HepG2 (cell line): ENCODE data around the gene ZNF132. TPM values are rescaled to one million over a fixed set of nuclear protein-coding genes. Genes with fewer than 3 reads are reported as not detected.
A peak's percentile ranks its signal among the peaks of the same experiment; 100 is the strongest.

Experiments
- BRCA1 ChIP-seq: sonication (generic); formaldehyde crosslinking; IDR thresholded peaks from 2 replicates; pipeline ENCODE4 v1.4.0; 2020; ENCODE audit warnings: missing genetic modification reagents
- CHCHD3 ChIP-seq: sonication (generic); formaldehyde crosslinking; IDR thresholded peaks from 2 replicates; pipeline ENCODE4 v1.8.0; 2022; ENCODE audit warnings: mild to moderate bottlenecking, missing genetic modification reagents, moderate library complexity
- EED ChIP-seq: sonication (generic); formaldehyde crosslinking; IDR thresholded peaks from 2 replicates; pipeline ENCODE4 v1.5.0; 2020; ENCODE audit warnings: mild to moderate bottlenecking, missing genetic modification reagents
- FOXK1 ChIP-seq: sonication (generic); formaldehyde crosslinking; IDR thresholded peaks from 2 replicates; pipeline ENCODE4 v1.4.0; 2020; ENCODE audit warnings: low read depth, missing genetic modification reagents, borderline replicate concordance
- FOXP1 ChIP-seq, 2 experiments: fragments of 450-650 bp in 1 of 2; IDR thresholded peaks; 2 replicates each; pipeline ENCODE4 v1.6.1; 2017 to 2018; ENCODE audit warnings: antibody characterized with exemption in 1 of 2
- GLI4 ChIP-seq: sonication (generic); formaldehyde crosslinking; IDR thresholded peaks from 2 replicates; pipeline ENCODE4 v1.5.1; 2020; ENCODE audit warnings: missing genetic modification reagents, mild to moderate bottlenecking, moderate library complexity, borderline replicate concordance
- MTA1 ChIP-seq: sonication (generic); formaldehyde crosslinking; IDR thresholded peaks from 2 replicates; pipeline ENCODE4 v1.4.0; 2020; ENCODE audit warnings: missing genetic modification reagents, mild to moderate bottlenecking, borderline replicate concordance
- SNAPC2 ChIP-seq: sonication (generic); formaldehyde crosslinking; IDR thresholded peaks from 2 replicates; pipeline ENCODE4 v1.8.1; 2022; ENCODE audit warnings: mild to moderate bottlenecking, missing genetic modification reagents
- SUZ12 ChIP-seq: fragments of 150-350 bp; IDR thresholded peaks from 2 replicates; pipeline ENCODE4 v1.6.1; 2014; ENCODE audit warnings: low read depth, low read length
- TEAD3 ChIP-seq: optimal IDR thresholded peaks from 2 replicates; pipeline ENCODE3; 2016; ENCODE audit warnings: borderline replicate concordance
- ZNF616 ChIP-seq: sonication (generic); formaldehyde crosslinking; IDR thresholded peaks from 2 replicates; pipeline ENCODE4 v1.5.0; 2020; ENCODE audit warnings: low read depth, mild to moderate bottlenecking, missing genetic modification reagents
- ZNF816 ChIP-seq: sonication (generic); formaldehyde crosslinking; IDR thresholded peaks from 2 replicates; pipeline ENCODE4 v1.8.0; 2022; ENCODE audit warnings: missing genetic modification reagents, mild to moderate bottlenecking, borderline replicate concordance
- polyA plus RNA-seq, 8 experiments: library from polyadenylated mRNA; depleted of rRNA in 3 of 8; stranded (reverse) in 7 of 8; unstranded in 1 of 8; fragments of >200 nt; fragmentation: Illumina TruSeq in 4 of 8; extraction: Trizol in 4 of 8; gene quantifications; 2 replicates each; pipeline versions ENCODE4 v1.2.1 to v1.2.3, GENCODE V29; 2011 to 2016; ENCODE audit warnings: low read depth in 4 of 8, missing spikeins in 1 of 8, mixed read lengths in 1 of 8; ENCODE audit not compliant: insufficient read depth in 1 of 8
- total RNA-seq, 5 experiments: library from RNA; depleted of rRNA; stranded (reverse); fragments of >200 nt; fragmentation: Illumina TruSeq; extraction: Trizol; gene quantifications; 2 replicates each; pipeline ENCODE4 v1.2.3, GENCODE V29; 2016; ENCODE audit warnings: low read depth in 1 of 5
- TF ChIP-seq, protein P1 (sequence below): IDR thresholded peaks from 2 replicates; pipeline ENCODE4 v1.6.1; 2016; ENCODE audit warnings: low read depth
- TF ChIP-seq, protein P2 (sequence below): sonication (generic); formaldehyde crosslinking; IDR thresholded peaks from 2 replicates; pipeline ENCODE4 v1.4.0; 2020; ENCODE audit warnings: missing genetic modification reagents
- TF ChIP-seq, protein P3 (sequence below): sonication (generic); formaldehyde crosslinking; IDR thresholded peaks from 2 replicates; pipeline ENCODE4 v1.8.0; 2022; ENCODE audit warnings: missing genetic modification reagents, low read depth, mild to moderate bottlenecking, borderline replicate concordance
- TF ChIP-seq, protein P4 (sequence below), 2 experiments: sonication (generic) in 1 of 2; formaldehyde crosslinking in 1 of 2; IDR thresholded peaks; 2 replicates each; pipeline versions ENCODE4 v1.4.0 to v1.6.1; 2018 to 2020; ENCODE audit warnings: missing genetic modification reagents in 2 of 2, borderline replicate concordance in 1 of 2, low read depth in 1 of 2, mild to moderate bottlenecking in 1 of 2, missing biosample characterization in 1 of 2
- TF ChIP-seq, protein P5 (sequence below): sonication (generic); formaldehyde crosslinking; IDR thresholded peaks from 2 replicates; pipeline ENCODE4 v1.5.1; 2020; ENCODE audit warnings: missing genetic modification reagents, mild to moderate bottlenecking, borderline replicate concordance

Gene ZNF132
- total and polyA plus RNA-seq, 2 of the 13 experiments (the other 11 are each of a cell fraction or from before 2014, with no cell fraction given): not detected

DNA sequence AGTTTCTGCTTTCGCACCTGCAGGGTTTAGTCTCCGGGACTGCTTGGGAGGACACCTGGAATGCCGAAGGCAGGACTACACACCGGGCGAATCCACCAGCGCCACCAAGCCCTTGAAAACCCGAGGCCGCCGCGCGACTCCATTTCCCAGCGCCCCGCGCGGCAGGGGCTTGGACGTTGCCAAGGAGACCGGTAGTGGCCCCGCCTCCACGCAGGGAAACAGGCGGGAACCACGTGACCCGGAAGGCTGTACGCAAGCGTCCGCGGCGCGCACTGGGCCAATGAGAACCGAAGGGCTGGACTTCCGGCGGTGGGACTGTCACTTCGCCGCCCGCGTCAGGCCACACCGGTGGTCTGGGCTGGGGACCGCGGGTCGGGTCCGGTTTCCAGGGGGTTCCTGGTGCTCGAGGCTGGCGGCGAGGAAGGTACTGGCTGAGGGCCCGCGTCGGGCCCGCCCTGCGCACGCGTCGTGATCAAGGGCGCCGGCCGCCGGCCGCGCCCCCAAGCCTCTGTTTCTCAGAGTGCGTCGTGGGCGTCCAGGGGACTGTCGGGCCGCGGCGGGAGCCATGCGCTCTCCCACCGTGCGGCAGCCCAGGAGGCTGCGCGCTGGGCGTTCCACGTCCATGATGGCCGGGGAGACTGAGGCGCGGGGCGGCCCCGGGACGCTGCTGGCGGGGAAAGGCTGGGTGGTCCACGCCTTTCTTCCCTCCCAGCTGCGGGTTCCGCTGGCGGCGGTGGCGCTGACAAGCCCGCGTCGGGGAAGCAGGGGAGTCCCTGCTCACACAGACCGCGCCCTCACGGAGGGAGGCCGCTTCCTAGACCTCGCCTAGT is 27.0 kb upstream of the ZNF132 start, which contains the start of gene ZNF324 (continued):
- TF ChIP-seq GLI4 (CRISPR knock-in tag) (no peak), SUZ12 (peak; percentile 69), MTA1 (CRISPR knock-in tag) (no peak), EED (CRISPR knock-in tag) (0 out of 2 replicates have a peak, but pooled peaks have one; percentile 15), CHCHD3 (CRISPR knock-in tag) (no peak), FOXP1 (IDR thresholded peaks at IDR 0.05) (no peak), FOXP1 (CRISPR knock-in tag; IDR thresholded peaks at IDR 0.05) (no peak), ZNF816 (CRISPR knock-in tag) (no peak), FOXK1 (peak; percentile 86), SNAPC2 (CRISPR knock-in tag) (no peak), BRCA1 (CRISPR knock-in tag) (no peak), TEAD3 (CRISPR knock-in tag) (peak; percentile 36), ZNF616 (no peak)
- TF ChIP-seq, protein P1, sequence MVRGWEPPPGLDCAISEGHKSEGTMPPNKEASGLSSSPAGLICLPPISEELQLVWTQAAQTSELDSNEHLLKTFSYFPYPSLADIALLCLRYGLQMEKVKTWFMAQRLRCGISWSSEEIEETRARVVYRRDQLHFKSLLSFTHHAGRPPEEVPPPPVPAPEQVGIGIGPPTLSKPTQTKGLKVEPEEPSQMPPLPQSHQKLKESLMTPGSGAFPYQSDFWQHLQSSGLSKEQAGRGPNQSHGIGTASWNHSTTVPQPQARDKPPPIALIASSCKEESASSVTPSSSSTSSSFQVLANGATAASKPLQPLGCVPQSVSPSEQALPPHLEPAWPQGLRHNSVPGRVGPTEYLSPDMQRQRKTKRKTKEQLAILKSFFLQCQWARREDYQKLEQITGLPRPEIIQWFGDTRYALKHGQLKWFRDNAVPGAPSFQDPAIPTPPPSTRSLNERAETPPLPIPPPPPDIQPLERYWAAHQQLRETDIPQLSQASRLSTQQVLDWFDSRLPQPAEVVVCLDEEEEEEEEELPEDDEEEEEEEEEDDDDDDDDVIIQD (CRISPR knock-in tag): no peak
- TF ChIP-seq, protein P2, sequence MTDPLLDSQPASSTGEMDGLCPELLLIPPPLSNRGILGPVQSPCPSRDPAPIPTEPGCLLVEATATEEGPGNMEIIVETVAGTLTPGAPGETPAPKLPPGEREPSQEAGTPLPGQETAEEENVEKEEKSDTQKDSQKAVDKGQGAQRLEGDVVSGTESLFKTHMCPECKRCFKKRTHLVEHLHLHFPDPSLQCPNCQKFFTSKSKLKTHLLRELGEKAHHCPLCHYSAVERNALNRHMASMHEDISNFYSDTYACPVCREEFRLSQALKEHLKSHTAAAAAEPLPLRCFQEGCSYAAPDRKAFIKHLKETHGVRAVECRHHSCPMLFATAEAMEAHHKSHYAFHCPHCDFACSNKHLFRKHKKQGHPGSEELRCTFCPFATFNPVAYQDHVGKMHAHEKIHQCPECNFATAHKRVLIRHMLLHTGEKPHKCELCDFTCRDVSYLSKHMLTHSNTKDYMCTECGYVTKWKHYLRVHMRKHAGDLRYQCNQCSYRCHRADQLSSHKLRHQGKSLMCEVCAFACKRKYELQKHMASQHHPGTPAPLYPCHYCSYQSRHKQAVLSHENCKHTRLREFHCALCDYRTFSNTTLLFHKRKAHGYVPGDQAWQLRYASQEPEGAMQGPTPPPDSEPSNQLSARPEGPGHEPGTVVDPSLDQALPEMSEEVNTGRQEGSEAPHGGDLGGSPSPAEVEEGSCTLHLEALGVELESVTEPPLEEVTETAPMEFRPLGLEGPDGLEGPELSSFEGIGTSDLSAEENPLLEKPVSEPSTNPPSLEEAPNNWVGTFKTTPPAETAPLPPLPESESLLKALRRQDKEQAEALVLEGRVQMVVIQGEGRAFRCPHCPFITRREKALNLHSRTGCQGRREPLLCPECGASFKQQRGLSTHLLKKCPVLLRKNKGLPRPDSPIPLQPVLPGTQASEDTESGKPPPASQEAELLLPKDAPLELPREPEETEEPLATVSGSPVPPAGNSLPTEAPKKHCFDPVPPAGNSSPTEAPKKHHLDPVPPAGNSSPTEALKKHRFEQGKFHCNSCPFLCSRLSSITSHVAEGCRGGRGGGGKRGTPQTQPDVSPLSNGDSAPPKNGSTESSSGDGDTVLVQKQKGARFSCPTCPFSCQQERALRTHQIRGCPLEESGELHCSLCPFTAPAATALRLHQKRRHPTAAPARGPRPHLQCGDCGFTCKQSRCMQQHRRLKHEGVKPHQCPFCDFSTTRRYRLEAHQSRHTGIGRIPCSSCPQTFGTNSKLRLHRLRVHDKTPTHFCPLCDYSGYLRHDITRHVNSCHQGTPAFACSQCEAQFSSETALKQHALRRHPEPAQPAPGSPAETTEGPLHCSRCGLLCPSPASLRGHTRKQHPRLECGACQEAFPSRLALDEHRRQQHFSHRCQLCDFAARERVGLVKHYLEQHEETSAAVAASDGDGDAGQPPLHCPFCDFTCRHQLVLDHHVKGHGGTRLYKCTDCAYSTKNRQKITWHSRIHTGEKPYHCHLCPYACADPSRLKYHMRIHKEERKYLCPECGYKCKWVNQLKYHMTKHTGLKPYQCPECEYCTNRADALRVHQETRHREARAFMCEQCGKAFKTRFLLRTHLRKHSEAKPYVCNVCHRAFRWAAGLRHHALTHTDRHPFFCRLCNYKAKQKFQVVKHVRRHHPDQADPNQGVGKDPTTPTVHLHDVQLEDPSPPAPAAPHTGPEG (CRISPR knock-in tag): no peak
- TF ChIP-seq, protein P3, sequence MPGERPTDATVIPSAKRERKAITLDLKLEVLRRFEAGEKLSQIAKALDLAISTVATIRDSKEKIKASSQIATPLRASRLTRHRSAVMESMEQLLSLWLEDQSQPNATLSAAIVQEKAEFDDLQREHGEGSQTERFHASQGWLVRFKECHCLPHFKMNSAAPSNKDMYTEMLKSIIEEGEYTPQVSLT (CRISPR knock-in tag): no peak
- TF ChIP-seq, protein P4, sequence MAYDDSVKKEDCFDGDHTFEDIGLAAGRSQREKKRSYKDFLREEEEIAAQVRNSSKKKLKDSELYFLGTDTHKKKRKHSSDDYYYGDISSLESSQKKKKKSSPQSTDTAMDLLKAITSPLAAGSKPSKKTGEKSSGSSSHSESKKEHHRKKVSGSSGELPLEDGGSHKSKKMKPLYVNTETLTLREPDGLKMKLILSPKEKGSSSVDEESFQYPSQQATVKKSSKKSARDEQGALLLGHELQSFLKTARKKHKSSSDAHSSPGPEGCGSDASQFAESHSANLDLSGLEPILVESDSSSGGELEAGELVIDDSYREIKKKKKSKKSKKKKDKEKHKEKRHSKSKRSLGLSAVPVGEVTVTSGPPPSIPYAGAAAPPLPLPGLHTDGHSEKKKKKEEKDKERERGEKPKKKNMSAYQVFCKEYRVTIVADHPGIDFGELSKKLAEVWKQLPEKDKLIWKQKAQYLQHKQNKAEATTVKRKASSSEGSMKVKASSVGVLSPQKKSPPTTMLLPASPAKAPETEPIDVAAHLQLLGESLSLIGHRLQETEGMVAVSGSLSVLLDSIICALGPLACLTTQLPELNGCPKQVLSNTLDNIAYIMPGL (CRISPR knock-in tag; IDR thresholded peaks at IDR 0.05; ENCODE audit: borderline replicate concordance in 1 of 2, low read depth in 1 of 2): peak; percentile 21 to 31; a peak in 1 of 4 replicates
- TF ChIP-seq, protein P5, sequence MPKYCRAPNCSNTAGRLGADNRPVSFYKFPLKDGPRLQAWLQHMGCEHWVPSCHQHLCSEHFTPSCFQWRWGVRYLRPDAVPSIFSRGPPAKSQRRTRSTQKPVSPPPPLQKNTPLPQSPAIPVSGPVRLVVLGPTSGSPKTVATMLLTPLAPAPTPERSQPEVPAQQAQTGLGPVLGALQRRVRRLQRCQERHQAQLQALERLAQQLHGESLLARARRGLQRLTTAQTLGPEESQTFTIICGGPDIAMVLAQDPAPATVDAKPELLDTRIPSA (CRISPR knock-in tag): no peak
